GM10248 (cell line): Measurements from ENCODE around the gene KANK3.

Experiments used
- CTCF ChIA-PET: fragments of 300-600 bp; sonication (Branson Sonifier 250); formaldehyde crosslinking; extraction: SDS; loops from one replicate; lab custom pipeline; 2021; ENCODE audit warnings: antibody characterized with exemption; lab: Yijun Ruan, JAX
- POLR2A ChIA-PET: fragments of 350-650 bp; sonication (Branson Sonifier 250); formaldehyde crosslinking; extraction: SDS; loops from one replicate; lab custom pipeline; 2020; ENCODE audit warnings: antibody characterized with exemption; lab: Yijun Ruan, JAX
- DNase-seq: peaks from one replicate; pipeline ENCODE4 v3.0.0; 2012; ENCODE audit errors: extremely low spot score
- TF ChIP-seq, protein P1 (sequence below): IDR thresholded peaks from 2 replicates; pipeline ENCODE4 v1.5.1; 2012; ENCODE audit warnings: mild to moderate bottlenecking, low read depth; ENCODE audit errors: extremely low read depth, missing control alignments, control extremely low read depth

The KANK3 gene

DNA sequence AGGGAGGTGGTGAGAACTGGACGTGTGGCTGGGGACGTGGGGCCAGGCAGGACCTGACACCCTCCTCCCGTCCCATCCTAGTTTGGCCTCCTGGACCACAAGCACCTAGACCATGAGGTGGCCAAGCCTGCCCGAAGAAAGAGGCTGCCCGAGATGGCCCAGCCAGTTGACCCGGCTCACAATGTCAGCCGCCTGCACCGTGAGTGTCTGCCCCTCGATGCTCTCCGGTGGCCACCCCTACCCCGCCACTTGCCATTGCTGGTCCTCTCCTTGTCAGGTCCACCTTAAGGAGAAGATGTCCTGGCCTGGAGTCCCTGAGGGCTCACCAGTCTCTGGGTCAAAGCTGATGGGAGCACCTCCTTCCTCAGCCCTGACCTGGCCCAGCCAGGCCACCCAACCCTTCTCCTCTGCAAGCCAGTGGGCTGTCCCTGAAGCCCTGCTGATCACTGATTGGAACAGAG is 23.1 kb upstream of the KANK3 start:
- CTCF ChIA-PET = interaction anchor here (1.0 to 6.1 kb wide), 2 partner anchors 12 to 214 kb away, joined by 3 to 41 read pairs; no protein-coding TSS in a partner anchor
- TF ChIP-seq, protein P1, sequence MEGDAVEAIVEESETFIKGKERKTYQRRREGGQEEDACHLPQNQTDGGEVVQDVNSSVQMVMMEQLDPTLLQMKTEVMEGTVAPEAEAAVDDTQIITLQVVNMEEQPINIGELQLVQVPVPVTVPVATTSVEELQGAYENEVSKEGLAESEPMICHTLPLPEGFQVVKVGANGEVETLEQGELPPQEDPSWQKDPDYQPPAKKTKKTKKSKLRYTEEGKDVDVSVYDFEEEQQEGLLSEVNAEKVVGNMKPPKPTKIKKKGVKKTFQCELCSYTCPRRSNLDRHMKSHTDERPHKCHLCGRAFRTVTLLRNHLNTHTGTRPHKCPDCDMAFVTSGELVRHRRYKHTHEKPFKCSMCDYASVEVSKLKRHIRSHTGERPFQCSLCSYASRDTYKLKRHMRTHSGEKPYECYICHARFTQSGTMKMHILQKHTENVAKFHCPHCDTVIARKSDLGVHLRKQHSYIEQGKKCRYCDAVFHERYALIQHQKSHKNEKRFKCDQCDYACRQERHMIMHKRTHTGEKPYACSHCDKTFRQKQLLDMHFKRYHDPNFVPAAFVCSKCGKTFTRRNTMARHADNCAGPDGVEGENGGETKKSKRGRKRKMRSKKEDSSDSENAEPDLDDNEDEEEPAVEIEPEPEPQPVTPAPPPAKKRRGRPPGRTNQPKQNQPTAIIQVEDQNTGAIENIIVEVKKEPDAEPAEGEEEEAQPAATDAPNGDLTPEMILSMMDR = no peak
- POLR2A ChIA-PET = no interaction called here
- peak; percentile 19 for DNase-seq

DNA sequence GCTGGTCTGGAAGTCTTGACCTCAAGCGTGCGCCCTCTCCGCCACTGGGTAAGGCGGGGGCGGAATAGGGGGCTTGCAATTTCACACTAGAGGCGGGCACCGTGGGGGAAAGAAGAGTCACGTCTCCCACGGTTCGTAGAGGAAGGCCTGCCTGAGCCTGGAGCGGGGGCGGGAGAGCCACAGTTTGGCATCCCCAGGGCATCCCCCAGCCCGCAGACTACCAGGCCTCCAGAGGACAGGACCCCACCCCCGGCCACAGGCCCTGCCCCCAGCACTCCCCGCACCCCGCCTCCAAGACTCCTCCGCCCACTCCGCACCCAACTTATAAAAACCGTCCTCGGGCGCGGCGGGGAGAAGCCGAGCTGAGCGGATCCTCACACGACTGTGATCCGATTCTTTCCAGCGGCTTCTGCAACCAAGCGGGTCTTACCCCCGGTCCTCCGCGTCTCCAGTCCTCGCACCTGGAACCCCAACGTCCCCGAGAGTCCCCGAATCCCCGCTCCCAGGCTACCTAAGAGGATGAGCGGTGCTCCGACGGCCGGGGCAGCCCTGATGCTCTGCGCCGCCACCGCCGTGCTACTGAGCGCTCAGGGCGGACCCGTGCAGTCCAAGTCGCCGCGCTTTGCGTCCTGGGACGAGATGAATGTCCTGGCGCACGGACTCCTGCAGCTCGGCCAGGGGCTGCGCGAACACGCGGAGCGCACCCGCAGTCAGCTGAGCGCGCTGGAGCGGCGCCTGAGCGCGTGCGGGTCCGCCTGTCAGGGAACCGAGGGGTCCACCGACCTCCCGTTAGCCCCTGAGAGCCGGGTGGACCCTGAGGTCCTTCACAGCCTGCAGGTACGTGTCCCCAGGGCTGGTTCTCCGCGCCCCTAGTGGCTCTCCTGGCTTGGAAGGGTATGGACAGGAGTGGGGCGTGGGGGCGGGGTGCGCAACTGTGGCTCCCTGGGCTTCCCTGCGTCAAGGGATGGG is 21.0 kb upstream of the KANK3 start, which contains the start of gene ANGPTL4:
ANGPTL4 (plus strand) TSS at position 353 of the 969 bp plus-strand sequence; CDS start at position 520, 167 bp downstream.
- ChIA-PET POLR2A (no interaction called here), CTCF (interaction anchor here (2.8 kb wide), 1 partner anchor 10 kb away, joined by 19 read pairs; no protein-coding TSS in a partner anchor)
- DNase-seq = peak; percentile 62
- TF ChIP-seq, protein P1 = no peak

DNA sequence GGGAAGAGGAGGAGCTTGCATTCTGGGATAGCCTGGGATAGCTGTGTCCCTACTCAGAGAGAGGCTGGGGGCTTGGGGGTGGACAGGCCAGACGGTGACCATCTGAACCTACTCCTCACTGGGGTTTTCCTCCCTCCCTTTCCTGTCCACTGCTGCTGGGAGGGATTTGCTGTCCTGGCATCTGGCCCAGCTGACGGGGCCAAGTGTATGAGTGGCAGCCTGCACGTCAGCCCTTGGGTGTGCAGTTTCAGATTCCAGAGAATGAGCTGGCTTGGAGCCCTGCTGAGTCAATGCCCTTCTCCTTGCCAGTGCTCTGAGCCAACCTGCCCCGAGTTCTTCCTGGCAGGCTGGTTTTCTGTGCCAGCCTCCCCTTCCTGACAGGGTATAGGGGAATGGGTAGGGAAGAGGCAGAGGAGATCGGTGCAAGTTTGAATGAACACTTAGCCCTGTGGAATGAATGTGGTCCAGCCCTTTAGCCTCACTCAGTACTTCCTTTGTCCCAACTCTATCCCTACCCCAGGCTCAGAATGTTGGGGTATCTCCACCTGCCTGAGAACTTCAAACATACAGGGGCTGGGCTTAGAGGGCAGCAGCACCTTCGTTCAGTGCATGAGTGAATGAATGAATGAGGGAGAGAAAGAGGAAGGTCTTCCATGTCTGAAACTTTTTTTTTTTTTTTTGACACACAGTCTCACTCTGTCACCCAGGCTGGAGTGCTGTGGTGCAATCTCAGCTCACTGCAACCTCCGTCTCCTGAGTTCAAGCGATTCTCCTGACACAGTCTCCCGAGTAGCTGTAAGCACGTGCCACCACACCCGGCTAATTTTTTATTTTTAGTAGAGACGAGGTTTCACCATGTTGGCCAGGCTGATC is 19.1 kb upstream of the KANK3 start:
- ChIA-PET CTCF (interaction anchor here (1.3 to 2.8 kb wide), 2 partner anchors 8 to 35 kb away, joined by 3 to 19 read pairs; no protein-coding TSS in a partner anchor), POLR2A (no interaction called here)
- no peak for DNase-seq
- TF ChIP-seq, protein P1 = no peak

DNA sequence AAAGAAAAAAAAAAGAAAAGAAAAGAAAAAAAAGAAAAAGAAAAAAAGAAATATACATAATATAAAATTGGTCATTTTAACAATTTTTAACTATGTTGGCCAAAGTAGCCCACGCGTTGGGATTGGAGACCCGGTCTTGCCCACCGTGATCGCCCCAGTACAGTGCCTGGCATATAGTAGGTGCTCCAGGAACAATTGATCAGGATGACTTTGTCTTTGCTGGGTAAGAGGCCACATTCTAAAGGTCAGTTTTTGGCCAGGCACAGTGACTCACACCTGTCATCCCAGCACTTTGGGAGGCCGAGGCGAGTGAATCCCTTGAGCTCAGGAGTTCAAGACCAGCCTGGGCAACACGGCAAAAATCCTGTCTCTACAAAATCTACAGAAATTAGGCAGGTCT is 17.1 kb upstream of the KANK3 start:
- no peak for DNase-seq
- ChIA-PET POLR2A (no interaction called here), CTCF (no interaction called here)
- TF ChIP-seq, protein P1 = no peak

DNA sequence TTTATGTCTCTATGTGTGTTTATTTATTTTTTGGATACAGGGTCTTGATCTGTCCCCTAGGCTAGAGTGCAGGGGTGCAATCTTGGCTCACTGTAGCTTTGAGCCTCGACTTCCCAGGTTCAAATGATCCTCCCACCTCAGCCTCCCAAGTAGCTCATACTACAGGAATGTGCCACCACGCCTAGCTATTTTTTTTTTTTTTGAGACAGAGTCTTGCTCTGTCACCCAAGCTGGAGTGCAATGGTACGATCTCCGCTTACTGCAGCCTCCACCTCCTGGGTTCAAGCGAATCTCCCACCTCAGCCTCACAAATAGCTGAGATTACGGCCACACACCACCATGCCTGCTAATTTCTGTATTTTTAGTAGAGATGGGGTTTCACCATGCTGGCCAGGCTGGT is 15.9 kb upstream of the KANK3 start:
- TF ChIP-seq, protein P1 = no peak
- POLR2A ChIA-PET = no interaction called here
- no peak for DNase-seq
- CTCF ChIA-PET = interaction anchor here (1.1 to 2.4 kb wide), 3 partner anchors 39 to 222 kb away, joined by 3 to 7 read pairs (median 5); no protein-coding TSS in a partner anchor
